Activated CD4-positive, alpha-beta T cell treated with anti-CD3 and anti-CD28 coated beads, Interleukin-2, amount 10 ng/mL, durations not matched to agents 7 days and 5 days (primary cell): Measurements from ENCODE around the gene FAHD2B. TPM values are rescaled to one million over a fixed set of nuclear protein-coding genes. Genes with fewer than 3 reads are reported as not detected.
"Not testable (repeated sequence)": the region's sequence is repeated elsewhere in the genome, so short reads cannot be mapped to it uniquely, and the experiment has no call there.

Experiments
- CTCF ChIA-PET: fragments of 350-600 bp; sonication (Branson Sonifier 250); formaldehyde crosslinking; loops from one replicate; lab custom pipeline; 2021; ENCODE audit warnings: antibody characterized with exemption; lab: Charles Lee
- POLR2A ChIA-PET: fragments of 350-600 bp; sonication (Branson Sonifier 250); formaldehyde crosslinking; loops from one replicate; lab custom pipeline; 2021; ENCODE audit warnings: antibody characterized with exemption; lab: Charles Lee
- DNase-seq: peaks from one replicate; pipeline ENCODE4 v3.0.0-alpha.2; 2020
- H3K27ac Mint-ChIP-seq: one replicate; pipeline ENCODE4 v1.8.0; 2021; ENCODE audit warnings: mild to moderate bottlenecking, moderate library complexity, mixed read lengths
- H3K27me3 Mint-ChIP-seq: one replicate; pipeline ENCODE4 v1.8.0; 2021; ENCODE audit warnings: mixed read lengths
- H3K36me3 Mint-ChIP-seq: one replicate; pipeline ENCODE4 v1.8.0; 2021; ENCODE audit warnings: low read depth, mixed read lengths
- H3K4me1 Mint-ChIP-seq: one replicate; pipeline ENCODE4 v1.8.0; 2021; ENCODE audit warnings: mixed read lengths
- H3K4me3 Mint-ChIP-seq: one replicate; pipeline ENCODE4 v1.8.0; 2021; ENCODE audit warnings: mild to moderate bottlenecking, moderate library complexity, mixed read lengths
- H3K9me3 Mint-ChIP-seq: one replicate; pipeline ENCODE4 v1.8.0; 2021; ENCODE audit warnings: mixed read lengths
- total RNA-seq, 2 experiments: library from RNA; stranded (reverse); gene quantifications; one replicate each; pipeline ENCODE4 v1.2.3, GENCODE V29; 2021

Gene FAHD2B, protein sequence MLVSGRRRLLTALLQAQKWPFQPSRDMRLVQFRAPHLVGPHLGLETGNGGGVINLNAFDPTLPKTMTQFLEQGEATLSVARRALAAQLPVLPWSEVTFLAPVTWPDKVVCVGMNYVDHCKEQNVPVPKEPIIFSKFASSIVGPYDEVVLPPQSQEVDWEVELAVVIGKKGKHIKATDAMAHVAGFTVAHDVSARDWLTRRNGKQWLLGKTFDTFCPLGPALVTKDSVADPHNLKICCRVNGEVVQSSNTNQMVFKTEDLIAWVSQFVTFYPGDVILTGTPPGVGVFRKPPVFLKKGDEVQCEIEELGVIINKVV
- total RNA-seq: 10 to 100 TPM; 22.1 to 23.0 TPM

DNA sequence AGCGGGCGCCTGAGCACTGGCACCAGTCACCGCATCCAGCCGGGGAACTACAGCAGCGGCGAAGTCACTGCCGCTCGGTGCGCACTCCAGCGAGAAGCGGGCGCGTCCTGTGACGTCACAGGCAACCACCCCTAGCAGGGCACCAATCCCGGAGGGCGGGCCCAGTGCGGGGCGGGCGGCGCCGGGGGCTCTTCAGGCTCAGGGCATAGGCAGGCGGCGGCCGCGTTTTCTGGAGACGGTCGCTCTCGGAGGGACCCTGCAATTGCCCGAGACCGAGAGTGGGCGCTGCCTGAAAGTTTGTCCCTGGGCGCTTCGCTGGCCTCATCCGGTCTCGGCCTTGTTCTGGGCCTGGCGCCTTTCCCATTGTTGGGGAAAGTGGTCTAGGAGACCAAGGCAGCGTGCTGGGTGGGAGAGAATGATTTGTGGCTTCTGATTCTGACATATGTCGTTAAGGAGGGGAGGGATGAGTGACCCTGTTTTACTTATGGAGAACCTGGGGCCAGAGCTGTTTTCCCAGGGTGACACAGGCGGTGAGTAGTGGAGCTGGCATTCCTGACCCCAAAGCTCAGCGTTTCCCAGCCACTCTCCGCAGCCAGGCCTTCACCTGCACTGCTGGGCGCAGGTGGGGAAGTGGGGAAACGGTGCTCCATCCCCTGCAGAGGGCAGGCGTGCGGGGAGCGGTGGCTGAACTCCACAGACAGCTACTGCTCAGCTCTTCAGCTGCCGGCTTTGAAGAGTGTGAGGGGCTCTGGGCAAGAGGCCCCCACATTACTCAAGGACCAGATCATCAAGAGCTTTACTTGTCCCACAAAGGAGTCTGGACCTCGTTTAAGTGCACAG is at the start of gene FAHD2B:
Gene FAHD2B, minus strand, starts transcription at position 111 of the 840 bp plus-strand sequence. CDS start 3,176 bp downstream, outside the sequence.
- H3K27me3 Mint-ChIP-seq, POLR2A ChIA-PET, H3K36me3 Mint-ChIP-seq, H3K9me3 Mint-ChIP-seq: not testable (repeated sequence)
- CTCF ChIA-PET: interaction anchor here (1.2 kb wide), 1 partner anchor 18 kb away, joined by 3 read pairs; the partner anchor contains the start of gene ANKRD36
- Mint-ChIP-seq H3K4me3 (peak within 1 kb of the TSS; percentile 72), H3K4me1 (peaks cover 13% of the 10 kb centered on the region), H3K27ac (peak within 1 kb of the TSS; percentile 86)
- peak; percentile 92 for DNase-seq

DNA sequence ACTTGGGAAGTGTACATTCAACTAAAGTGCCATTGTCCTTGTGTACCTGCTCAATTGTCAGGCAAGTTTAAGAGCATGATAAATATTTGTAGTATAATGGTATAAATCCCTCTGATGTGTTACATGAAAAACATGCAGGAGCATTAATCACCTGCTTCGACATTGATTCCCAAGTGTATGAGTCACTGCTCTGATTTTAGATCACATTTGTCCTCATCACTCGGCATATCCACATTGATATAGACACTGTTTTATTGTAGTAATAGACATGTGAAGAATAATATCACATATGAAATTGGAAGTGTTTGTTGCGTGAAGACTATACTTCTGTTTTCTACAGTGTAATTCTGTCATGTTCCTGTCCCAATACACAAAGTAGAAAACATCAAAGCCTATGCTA is 49.3 kb upstream of the FAHD2B start:
- H3K36me3 Mint-ChIP-seq: peaks cover 37% of the 10 kb centered on the region
- CTCF ChIA-PET, H3K4me3 Mint-ChIP-seq, H3K27ac Mint-ChIP-seq, POLR2A ChIA-PET, H3K9me3 Mint-ChIP-seq, DNase-seq, H3K27me3 Mint-ChIP-seq, H3K4me1 Mint-ChIP-seq: not testable (repeated sequence)

- H3K27me3 Mint-ChIP-seq, POLR2A ChIA-PET, H3K4me3 Mint-ChIP-seq, H3K9me3 Mint-ChIP-seq, CTCF ChIA-PET, H3K27ac Mint-ChIP-seq, DNase-seq, H3K4me1 Mint-ChIP-seq: not testable (repeated sequence)
- H3K36me3 Mint-ChIP-seq: peaks cover 34% of the 10 kb centered on the region
Observed at GRCh38 chr2:97129090-97129489, 34.4 kb upstream of the FAHD2B start.

GRCh38 chr2:97113882-97114255 is 19.2 kb upstream of the FAHD2B start:
- H3K4me3 Mint-ChIP-seq: peak overlapping the region; percentile 94
- POLR2A ChIA-PET, H3K36me3 Mint-ChIP-seq, CTCF ChIA-PET, H3K9me3 Mint-ChIP-seq: not testable (repeated sequence)
- peaks cover 12% of the 10 kb centered on the region for H3K4me1 Mint-ChIP-seq
- peak; percentile 20 for DNase-seq
- peak overlapping the region; percentile 97 for H3K27ac Mint-ChIP-seq
- peaks cover 18% of the 10 kb centered on the region for H3K27me3 Mint-ChIP-seq

DNA sequence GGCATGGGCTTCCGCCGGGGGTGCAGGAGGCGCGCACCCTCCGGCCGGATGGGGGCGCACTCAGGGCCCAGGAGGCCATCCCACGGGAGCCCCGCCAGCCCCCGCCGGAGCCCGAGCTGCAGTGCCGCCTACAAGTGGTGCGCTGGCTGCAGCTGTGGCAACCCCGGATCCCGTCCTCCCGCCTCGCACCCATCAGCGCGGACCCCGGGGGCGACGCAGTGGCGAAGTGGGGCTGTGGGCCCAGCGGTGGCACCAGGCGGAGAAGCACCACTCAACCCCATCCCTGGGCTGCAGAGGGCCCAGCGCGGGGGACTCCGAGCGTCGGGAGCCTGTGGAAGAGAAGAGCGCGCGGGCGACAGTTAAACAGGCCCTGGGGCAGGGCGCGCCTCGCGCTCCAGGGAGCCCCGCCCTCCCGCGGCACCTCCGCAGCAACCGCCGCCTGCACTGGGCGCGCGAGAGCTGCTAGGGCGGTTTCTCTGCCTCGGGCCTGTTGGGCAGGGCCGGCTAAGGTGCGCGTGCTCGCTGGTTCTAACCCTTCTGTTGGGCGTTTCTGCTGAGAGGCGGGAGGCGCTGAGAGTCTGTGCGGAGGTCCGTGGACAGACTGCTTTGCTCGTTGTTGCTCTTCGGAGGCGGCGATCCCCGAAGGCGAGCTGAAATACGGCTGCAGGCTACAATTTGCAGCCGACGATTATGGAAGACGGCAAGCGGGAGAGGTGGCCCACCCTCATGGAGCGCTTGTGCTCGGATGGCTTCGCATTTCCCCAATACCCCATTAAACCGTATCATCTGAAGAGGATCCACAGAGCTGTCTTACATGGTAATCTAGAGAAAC is 18.6 kb upstream of the FAHD2B start, which contains the start of gene ANKRD36:
Gene ANKRD36, plus strand, starts transcription at position 104 of the 832 bp plus-strand sequence. Its CDS starts 587 bp downstream, at position 691.
- peak within 1 kb of the TSS; percentile 97 for H3K27ac Mint-ChIP-seq
- peaks cover 22% of the 10 kb centered on the region for H3K27me3 Mint-ChIP-seq
- peaks cover 12% of the 10 kb centered on the region for H3K4me1 Mint-ChIP-seq
- ChIA-PET POLR2A (interaction anchor here (1.3 kb wide), 1 partner anchor 150 kb away, joined by 3 read pairs; no protein-coding TSS in a partner anchor), CTCF (interaction anchor here (0.7 to 2.2 kb wide), 15 partner anchors 10 to 350 kb away, joined by 3 to 15 read pairs (median 3); partner anchors contain the start of gene ANKRD39)
- DNase-seq: peak; percentile 84
- not testable (repeated sequence) for H3K9me3 Mint-ChIP-seq, H3K36me3 Mint-ChIP-seq
- H3K4me3 Mint-ChIP-seq: peak within 1 kb of the TSS; percentile 94

- ChIA-PET CTCF (interaction anchor here (0.7 to 2.2 kb wide), 21 partner anchors 9 to 350 kb away, joined by 3 to 15 read pairs (median 4); partner anchors contain the start of genes ANKRD39 and CNNM3), POLR2A (interaction anchor here (1.3 kb wide), 1 partner anchor 150 kb away, joined by 3 read pairs; no protein-coding TSS in a partner anchor)
- peak; percentile 73 for DNase-seq
- peaks cover 12% of the 10 kb centered on the region for H3K4me1 Mint-ChIP-seq
- peak overlapping the region; percentile 93 for H3K27ac Mint-ChIP-seq
- H3K36me3 Mint-ChIP-seq, H3K9me3 Mint-ChIP-seq: not testable (repeated sequence)
- peak overlapping the region; percentile 94 for H3K4me3 Mint-ChIP-seq
- H3K27me3 Mint-ChIP-seq: peaks cover 26% of the 10 kb centered on the region
Observed at GRCh38 chr2:97112320-97113049, 17.8 kb upstream of the FAHD2B start.

DNA sequence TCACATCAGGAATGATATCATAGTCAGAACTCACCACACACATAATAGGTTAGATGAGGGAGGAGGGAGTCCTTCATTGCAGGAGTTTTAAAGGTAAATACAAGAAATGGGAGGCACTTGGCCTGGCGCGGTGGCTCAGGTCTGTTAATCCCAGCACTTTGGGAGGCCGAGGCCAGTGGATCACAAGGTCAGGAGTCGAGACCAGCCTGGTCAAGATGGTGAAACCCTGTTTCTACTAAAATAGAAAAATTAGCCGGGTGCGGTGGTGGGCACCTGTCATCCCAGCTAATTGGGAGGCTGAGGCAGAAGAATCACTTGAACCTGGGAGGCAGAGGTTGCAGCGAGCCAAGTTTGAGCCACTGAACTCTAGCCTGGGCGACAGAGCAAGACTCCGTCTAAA is 16.6 kb upstream of the FAHD2B start:
- H3K27me3 Mint-ChIP-seq: peaks cover 37% of the 10 kb centered on the region
- H3K9me3 Mint-ChIP-seq, POLR2A ChIA-PET, H3K4me3 Mint-ChIP-seq, DNase-seq, H3K36me3 Mint-ChIP-seq, H3K27ac Mint-ChIP-seq: not testable (repeated sequence)
- H3K4me1 Mint-ChIP-seq: peaks cover 10% of the 10 kb centered on the region
- CTCF ChIA-PET: interaction anchor here (1.5 to 2.2 kb wide), 3 partner anchors 101 to 294 kb away, joined by 4 to 15 read pairs (median 5); partner anchors contain the start of genes ANKRD39 and CNNM3

GRCh38 chr2:97106878-97107277 is 12.2 kb upstream of the FAHD2B start:
- peaks cover 62% of the 10 kb centered on the region for H3K27me3 Mint-ChIP-seq
- H3K27ac Mint-ChIP-seq, H3K36me3 Mint-ChIP-seq, POLR2A ChIA-PET, DNase-seq, CTCF ChIA-PET, H3K4me3 Mint-ChIP-seq, H3K4me1 Mint-ChIP-seq, H3K9me3 Mint-ChIP-seq: not testable (repeated sequence)

DNA sequence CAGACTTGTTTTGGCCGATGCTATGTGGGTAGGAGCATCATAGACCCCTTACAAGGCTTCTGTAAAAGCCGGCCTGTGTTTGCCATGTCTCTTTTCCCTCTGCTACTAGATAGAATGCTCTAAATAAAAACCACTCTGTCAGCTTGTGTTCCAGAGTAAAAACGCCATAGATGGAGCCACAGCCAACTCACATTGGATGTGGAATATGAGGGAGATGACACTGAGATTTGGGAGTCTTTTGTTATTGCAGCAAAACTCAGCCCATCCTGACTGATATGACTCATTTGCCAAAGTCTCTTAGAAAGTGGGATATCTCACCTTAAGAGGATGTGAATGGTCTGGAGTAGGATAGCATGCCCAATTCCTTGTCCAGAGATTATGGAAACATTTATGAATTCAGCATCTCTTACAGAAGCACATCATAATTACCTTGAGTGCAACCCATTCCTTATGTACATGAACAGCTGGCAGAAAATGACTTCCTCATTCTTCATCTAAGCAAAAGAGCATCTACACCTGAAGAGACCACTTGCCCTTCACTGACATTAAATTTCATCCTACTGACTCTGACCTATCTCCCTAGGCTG is 4.2 kb upstream of the FAHD2B start:
- POLR2A ChIA-PET, DNase-seq, H3K27ac Mint-ChIP-seq, H3K4me3 Mint-ChIP-seq, H3K9me3 Mint-ChIP-seq, H3K36me3 Mint-ChIP-seq, CTCF ChIA-PET, H3K4me1 Mint-ChIP-seq: not testable (repeated sequence)
- H3K27me3 Mint-ChIP-seq: peaks cover 27% of the 10 kb centered on the region

GRCh38 chr2:97095661-97096060 is 979 bp upstream of the FAHD2B start:
- POLR2A ChIA-PET: no interaction called here
- no peaks in the 10 kb centered on the region for H3K36me3 Mint-ChIP-seq
- H3K4me1 Mint-ChIP-seq: peaks cover 13% of the 10 kb centered on the region
- peak overlapping the region; percentile 11 for H3K27ac Mint-ChIP-seq
- DNase-seq: no peak
- H3K4me3 Mint-ChIP-seq: peak overlapping the region; percentile 72
- peaks cover 2% of the 10 kb centered on the region for H3K9me3 Mint-ChIP-seq
- H3K27me3 Mint-ChIP-seq: peaks cover 10% of the 10 kb centered on the region
- CTCF ChIA-PET: interaction anchor here (1.2 kb wide), 1 partner anchor 17 kb away, joined by 3 read pairs; the partner anchor contains the start of gene ANKRD36

GRCh38 chr2:97093983-97094771 is 505 bp downstream of the FAHD2B start:
- Mint-ChIP-seq H3K4me1 (peaks cover 13% of the 10 kb centered on the region), H3K27ac (peak overlapping the region; percentile 36), H3K4me3 (peak overlapping the region; percentile 59)
- H3K27me3 Mint-ChIP-seq, H3K9me3 Mint-ChIP-seq, H3K36me3 Mint-ChIP-seq, POLR2A ChIA-PET, DNase-seq, CTCF ChIA-PET: not testable (repeated sequence)
